Kidney epithelial cell (primary cell): ENCODE measurements around the gene OR5M3. TPM values are rescaled to one million over a fixed set of nuclear protein-coding genes. Genes with fewer than 3 reads are reported as not detected.

ENCODE experiments used
- DNase-seq: peaks from one replicate; pipeline ENCODE4 v3.0.0-alpha.2; 2010; ENCODE audit warnings: low read depth
- H3K27me3 ChIP-seq: 2 replicates; pipeline ENCODE4 v1.6.0; 2011; ENCODE audit warnings: low read length; ENCODE audit not compliant: control insufficient read depth, insufficient read depth
- H3K36me3 ChIP-seq: 2 replicates; pipeline ENCODE4 v1.5.1; 2011; ENCODE audit warnings: low read length; ENCODE audit not compliant: control insufficient read depth, insufficient read depth
- H3K4me3 ChIP-seq: 2 replicates; pipeline ENCODE4 v1.5.1; 2011; ENCODE audit warnings: low read depth, mild to moderate bottlenecking, control low read depth, low read length
- total RNA-seq: library from RNA; depleted of rRNA; stranded (reverse); fragments of >200 nt; gene quantifications from 2 replicates; pipeline ENCODE4 v1.2.3, GENCODE V29; 2015
- TF ChIP-seq, protein P1 (sequence below): IDR thresholded peaks from 2 replicates; pipeline ENCODE4 v1.5.1; 2011; ENCODE audit warnings: mild to moderate bottlenecking, moderate library complexity, low read length, control low read depth, inconsistent platforms; ENCODE audit not compliant: insufficient read depth, poor library complexity, severe bottlenecking

Gene OR5M3
- total RNA-seq, 1 donor from 2014 or later: not detected

DNA sequence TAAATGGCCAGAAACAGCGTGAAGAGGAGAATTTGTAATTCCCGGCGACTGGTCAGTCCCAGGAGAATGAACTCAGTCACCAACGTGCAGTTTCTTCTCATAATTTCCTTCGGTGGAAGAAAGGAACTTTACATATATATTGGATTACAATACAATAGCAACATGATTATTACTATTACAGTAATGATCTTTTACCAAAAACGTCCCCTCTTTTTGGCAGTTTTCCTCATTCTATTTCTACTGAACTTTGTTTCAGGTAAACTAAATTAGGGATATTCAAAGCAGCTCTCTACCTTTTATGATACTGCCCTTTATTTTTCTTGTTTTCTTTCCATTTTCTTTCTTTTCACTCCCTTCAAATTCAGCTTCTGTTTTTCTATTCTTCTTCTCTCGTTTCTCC lies 18.1 kb upstream of the OR5M3 start, which contains the start of gene OR5M8:
TSS of gene OR5M8 (minus strand) at position 101 of the 400 bp plus-strand sequence. CDS start at position 101, 0 bp downstream.
- DNase-seq: no peak
- Histone ChIP-seq H3K27me3 (no peaks in the 10 kb centered on the region), H3K4me3 (no peak within 1 kb of the TSS), H3K36me3 (no peaks in the 10 kb centered on the region)
- TF ChIP-seq, protein P1, sequence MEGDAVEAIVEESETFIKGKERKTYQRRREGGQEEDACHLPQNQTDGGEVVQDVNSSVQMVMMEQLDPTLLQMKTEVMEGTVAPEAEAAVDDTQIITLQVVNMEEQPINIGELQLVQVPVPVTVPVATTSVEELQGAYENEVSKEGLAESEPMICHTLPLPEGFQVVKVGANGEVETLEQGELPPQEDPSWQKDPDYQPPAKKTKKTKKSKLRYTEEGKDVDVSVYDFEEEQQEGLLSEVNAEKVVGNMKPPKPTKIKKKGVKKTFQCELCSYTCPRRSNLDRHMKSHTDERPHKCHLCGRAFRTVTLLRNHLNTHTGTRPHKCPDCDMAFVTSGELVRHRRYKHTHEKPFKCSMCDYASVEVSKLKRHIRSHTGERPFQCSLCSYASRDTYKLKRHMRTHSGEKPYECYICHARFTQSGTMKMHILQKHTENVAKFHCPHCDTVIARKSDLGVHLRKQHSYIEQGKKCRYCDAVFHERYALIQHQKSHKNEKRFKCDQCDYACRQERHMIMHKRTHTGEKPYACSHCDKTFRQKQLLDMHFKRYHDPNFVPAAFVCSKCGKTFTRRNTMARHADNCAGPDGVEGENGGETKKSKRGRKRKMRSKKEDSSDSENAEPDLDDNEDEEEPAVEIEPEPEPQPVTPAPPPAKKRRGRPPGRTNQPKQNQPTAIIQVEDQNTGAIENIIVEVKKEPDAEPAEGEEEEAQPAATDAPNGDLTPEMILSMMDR: no peak

DNA sequence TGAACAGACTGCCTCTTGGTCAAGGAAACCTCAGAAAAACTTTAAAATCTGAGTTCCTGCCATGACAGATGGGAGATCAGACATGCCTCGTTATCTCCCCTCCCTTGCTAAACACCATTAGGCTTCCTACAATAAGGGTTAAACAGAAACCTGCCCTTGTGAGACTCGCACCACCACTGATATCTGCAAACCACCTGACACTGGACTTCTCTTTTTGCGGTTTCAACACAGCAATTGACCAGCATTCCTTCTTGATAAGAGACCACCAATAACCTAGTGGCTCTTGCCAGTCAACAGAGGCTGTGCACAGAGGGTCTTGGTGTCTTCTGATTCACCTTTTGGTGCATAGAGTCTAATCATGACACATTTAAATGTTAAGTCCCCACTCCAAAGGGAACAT lies 13.6 kb upstream of the OR5M3 start:
- H3K27me3 ChIP-seq: no peaks in the 10 kb centered on the region
- TF ChIP-seq, protein P1: no peak
- no peaks in the 10 kb centered on the region for H3K36me3 ChIP-seq
- no peak for DNase-seq
- no peak overlapping the region for H3K4me3 ChIP-seq

DNA sequence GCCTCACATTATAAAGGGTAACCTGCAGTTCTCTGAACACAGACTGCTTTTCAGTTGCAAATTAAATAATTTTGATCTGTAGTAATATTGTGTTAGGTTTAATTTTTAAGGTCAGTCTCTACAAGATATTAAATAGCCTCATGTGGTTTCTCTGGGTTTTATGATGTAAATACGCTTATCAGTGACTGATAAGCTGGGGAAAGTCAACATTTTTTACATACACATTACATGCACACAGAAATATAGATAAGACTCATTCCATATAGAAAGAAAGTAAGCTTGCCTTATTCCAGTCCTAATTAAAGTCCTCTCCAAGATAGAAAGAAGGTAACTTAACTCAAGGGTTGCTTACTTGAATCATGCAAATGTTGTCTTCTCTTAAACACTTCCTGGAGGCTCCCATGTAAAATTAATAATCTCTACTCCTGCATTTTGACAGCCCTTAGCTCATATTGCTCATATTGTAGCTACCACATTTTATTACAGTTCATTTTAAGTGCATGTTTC lies 1.6 kb upstream of the OR5M3 start:
- no peak overlapping the region for H3K4me3 ChIP-seq
- H3K36me3 ChIP-seq: no peaks in the 10 kb centered on the region
- TF ChIP-seq, protein P1: no peak

DNA sequence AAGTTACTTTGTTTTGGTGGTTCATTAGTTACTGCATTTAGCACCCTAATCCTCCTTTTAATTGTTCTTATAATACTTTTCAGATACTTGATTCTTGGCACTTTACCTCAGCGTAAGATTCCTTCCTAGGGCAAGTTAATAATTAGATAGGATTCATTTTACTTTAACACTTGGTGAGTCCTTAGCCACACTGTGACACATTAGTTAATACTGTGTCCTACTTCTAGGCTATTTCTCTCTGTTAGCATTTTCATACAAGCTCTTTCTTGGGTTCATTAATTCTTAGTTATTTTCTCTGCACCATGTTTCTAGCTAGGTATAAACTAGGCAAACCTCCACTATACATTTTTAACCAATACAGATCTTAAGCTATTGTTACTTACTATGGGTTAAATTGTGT lies 16.1 kb downstream of the OR5M3 start:
- TF ChIP-seq, protein P1: no peak
- DNase-seq: no peak
- no peak overlapping the region for H3K4me3 ChIP-seq
- no peaks in the 10 kb centered on the region for H3K27me3 ChIP-seq
- no peaks in the 10 kb centered on the region for H3K36me3 ChIP-seq

More for the DNA sequence above, 1.6 kb upstream of the OR5M3 start:
- DNase-seq: no peak
- H3K27me3 ChIP-seq: no peaks in the 10 kb centered on the region

DNA sequence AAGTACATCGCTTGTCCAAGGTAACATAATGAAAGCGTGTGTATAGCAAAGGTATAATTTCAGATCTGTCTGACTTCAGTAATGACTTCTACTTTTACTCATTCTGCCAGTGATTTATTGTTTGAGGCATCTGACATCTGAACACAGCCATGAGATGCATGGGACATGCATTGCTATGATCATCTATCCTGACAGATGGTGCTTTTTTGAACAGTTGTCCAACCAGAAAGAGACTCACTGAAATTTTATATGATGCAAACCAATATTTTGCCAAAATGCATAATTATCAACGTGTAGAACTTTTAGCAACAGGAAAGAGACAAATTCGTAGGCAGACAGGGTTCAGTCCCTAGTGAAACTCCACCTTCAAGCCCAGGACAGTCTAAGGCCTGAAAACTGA lies 19.6 kb downstream of the OR5M3 start:
- TF ChIP-seq, protein P1: no peak
- Histone ChIP-seq H3K4me3 (no peak overlapping the region), H3K27me3 (no peaks in the 10 kb centered on the region), H3K36me3 (no peaks in the 10 kb centered on the region)
- DNase-seq: no peak

Other genes starting within 250 kb of the OR5M3 start
- gene OR5T2, start 239.1 kb downstream of the OR5M3 start, total RNA-seq: not detected in 2 replicates
- gene OR5T3, start 221.1 kb downstream of the OR5M3 start, total RNA-seq: not detected in 2 replicates
- not detected in 2 replicates for gene OR5T1, start 199.2 kb downstream of the OR5M3 start, total RNA-seq
- gene OR8H1, start 181.1 kb downstream of the OR5M3 start, total RNA-seq: not detected in 2 replicates
- gene OR8K3, start 158.2 kb downstream of the OR5M3 start, total RNA-seq: not detected in 2 replicates
- not detected in 2 replicates for gene OR8K1, start 127.3 kb downstream of the OR5M3 start, total RNA-seq
- gene OR8J1, start 119.1 kb downstream of the OR5M3 start, total RNA-seq: not detected in 2 replicates
- gene OR8U1, start 97.7 kb downstream of the OR5M3 start, total RNA-seq: not detected in 2 replicates
- not detected in 2 replicates for gene OR5AL1, start 60.7 kb downstream of the OR5M3 start, total RNA-seq
- not detected in 2 replicates for gene OR5M8, start 18.0 kb upstream of the OR5M3 start, total RNA-seq
- gene OR5M11, start 69.9 kb upstream of the OR5M3 start, total RNA-seq: not detected in 2 replicates
- gene OR5M10, start 104.4 kb upstream of the OR5M3 start, total RNA-seq: not detected in 2 replicates
- 0.21 TPM in 1 of 2 replicates, not detected in the other for gene OR5M1, start 141.5 kb upstream of the OR5M3 start, total RNA-seq
- not detected in 2 replicates for gene OR5AP2, start 169.1 kb upstream of the OR5M3 start, total RNA-seq
- not detected in 2 replicates for gene OR5AR1, start 190.3 kb upstream of the OR5M3 start, total RNA-seq
- gene OR9G1, start 225.7 kb upstream of the OR5M3 start, total RNA-seq: not detected in 2 replicates